GM19351 (cell line): ENCODE results near the gene RNF150.

Experiments used
- ATAC-seq: cut with Tn5 transposase; IDR thresholded peaks from one replicate; pipeline ENCODE4 v1.9.1; 2021; ENCODE audit warnings: mild to moderate bottlenecking, moderate library complexity; ENCODE audit not compliant: unreplicated experiment

RNF150 gene

GRCh38 chr4:140869446-140869845, 263.8 kb downstream of the RNF150 start:
- no peak for ATAC-seq

- ATAC-seq: no peak
Observed at GRCh38 chr4:140867356-140867755, 265.9 kb downstream of the RNF150 start.

GRCh38 chr4:140866492-140867005, 266.7 kb downstream of the RNF150 start:
- ATAC-seq: no peak

- ATAC-seq: no peak
Observed at GRCh38 chr4:140865253-140866217, 267.7 kb downstream of the RNF150 start.

- no peak for ATAC-seq
Observed at GRCh38 chr4:140863197-140863596, 270.1 kb downstream of the RNF150 start.

GRCh38 chr4:140862177-140862442, 271.2 kb downstream of the RNF150 start:
- no peak for ATAC-seq

- no peak for ATAC-seq
Observed at GRCh38 chr4:140861359-140862176, 271.7 kb downstream of the RNF150 start.

GRCh38 chr4:140858897-140859296, 274.4 kb downstream of the RNF150 start:
- ATAC-seq: no peak

- ATAC-seq: no peak
Observed at GRCh38 chr4:140857111-140857510, 276.2 kb downstream of the RNF150 start.

GRCh38 chr4:140856621-140857062, 276.6 kb downstream of the RNF150 start:
- no peak for ATAC-seq

GRCh38 chr4:140854168-140854567, 279.1 kb downstream of the RNF150 start:
- no peak for ATAC-seq

- ATAC-seq: no peak
Observed at GRCh38 chr4:140851804-140852203, 281.5 kb downstream of the RNF150 start.

GRCh38 chr4:140851032-140851636, 282.1 kb downstream of the RNF150 start:
- ATAC-seq: peak; percentile 83

GRCh38 chr4:140849526-140849925, 283.7 kb downstream of the RNF150 start:
- ATAC-seq: no peak

GRCh38 chr4:140846736-140847135, 286.5 kb downstream of the RNF150 start:
- ATAC-seq: no peak

- ATAC-seq: no peak
Observed at GRCh38 chr4:140844061-140844460, 289.2 kb downstream of the RNF150 start.

GRCh38 chr4:140841186-140841585, 292.1 kb downstream of the RNF150 start:
- no peak for ATAC-seq

- ATAC-seq: no peak
Observed at GRCh38 chr4:140839888-140840790, 293.1 kb downstream of the RNF150 start.

GRCh38 chr4:140839406-140839805, 293.9 kb downstream of the RNF150 start:
- no peak for ATAC-seq

- ATAC-seq: no peak
Observed at GRCh38 chr4:140837736-140838135, 295.5 kb downstream of the RNF150 start.
